ENCODE results near the gene FRRS1L. TPM values are rescaled to one million over a fixed set of nuclear protein-coding genes. Genes with fewer than 3 reads are reported as not detected.

FRRS1L gene
- total RNA-seq, 1 experiment from 2014 or later, result not detected

GRCh38 chr9:109171926-109172325, 4.9 kb upstream of the FRRS1L start:
- Histone ChIP-seq H3K79me2 (ENCODE audit: low read depth) (no peaks in the 10 kb centered on the region), H2AFZ (no peak overlapping the region), H3F3A (ENCODE audit: insufficient read depth, low read depth) (no peaks in the 10 kb centered on the region; the same call in 1 of the 2 replicates), H3K4me1 (replicated peaks; ENCODE audit: insufficient read depth) (no peaks in the 10 kb centered on the region), H3K9me2 (ENCODE audit: insufficient read depth) (no peaks in the 10 kb centered on the region), H3K27me3 (ENCODE audit: insufficient read depth, low read depth) (no peaks in the 10 kb centered on the region), H3K4me3 (no peak overlapping the region), H3K27ac (no peak overlapping the region), H3K9me3 (ENCODE audit: insufficient read depth, low read depth) (no peaks in the 10 kb centered on the region), H3K36me3 (ENCODE audit: low read depth) (no peaks in the 10 kb centered on the region), H3K4me2 (no peak overlapping the region), H4K20me1 (ENCODE audit: insufficient read depth) (no peaks in the 10 kb centered on the region)
- intact Hi-C loops (cut with micrococcal nuclease; ENCODE audit: unreplicated experiment), result no loop called here
- TF ChIP-seq EZH2 (IDR thresholded peaks at IDR 0.05; ENCODE audit: low read depth) (no peak), CTCF (conservative IDR thresholded peaks at IDR 0.05) (no peak)
- CTCF ChIA-PET, result interaction anchor here (0.6 kb wide), 1 partner anchor 19 kb away, joined by 3 read pairs; no protein-coding TSS in a partner anchor
- POLR2A ChIA-PET (ENCODE audit: unreplicated experiment), result no interaction called here
- no peak for DNase-seq
- no TSS peak for BruUV-seq (replicated peaks)

- no peaks in the 10 kb centered on the region for H4K20me1 ChIP-seq (ENCODE audit: insufficient read depth)
- no peaks in the 10 kb centered on the region for H3K4me1 ChIP-seq (replicated peaks; ENCODE audit: insufficient read depth)
- BruUV-seq (replicated peaks), result no TSS peak
- ChIA-PET CTCF (no interaction called here), POLR2A (ENCODE audit: unreplicated experiment) (no interaction called here)
- no peak overlapping the region for H3K4me2 ChIP-seq
- no peaks in the 10 kb centered on the region; the same call in 1 of the 2 replicates for H3F3A ChIP-seq (ENCODE audit: insufficient read depth, low read depth)
- no peak overlapping the region for H2AFZ ChIP-seq
- H3K79me2 ChIP-seq (ENCODE audit: low read depth), result no peaks in the 10 kb centered on the region
- intact Hi-C loops (cut with micrococcal nuclease; ENCODE audit: unreplicated experiment), result no loop called here
- no peaks in the 10 kb centered on the region for H3K27me3 ChIP-seq (ENCODE audit: insufficient read depth, low read depth)
- H3K27ac ChIP-seq, result no peak overlapping the region
- no peaks in the 10 kb centered on the region for H3K9me2 ChIP-seq (ENCODE audit: insufficient read depth)
- no peak overlapping the region for H3K4me3 ChIP-seq
- H3K36me3 ChIP-seq (ENCODE audit: low read depth), result no peaks in the 10 kb centered on the region
- no peak for TF ChIP-seq CTCF (conservative IDR thresholded peaks at IDR 0.05)
- no peak for TF ChIP-seq EZH2 (IDR thresholded peaks at IDR 0.05; ENCODE audit: low read depth)
- no peak for DNase-seq
- H3K9me3 ChIP-seq (ENCODE audit: insufficient read depth, low read depth), result no peaks in the 10 kb centered on the region
Measured at GRCh38 chr9:109168170-109168569, 1.1 kb upstream of the FRRS1L start.

- H3K9me3 ChIP-seq (ENCODE audit: insufficient read depth, low read depth), result no peaks in the 10 kb centered on the region
- DNase-seq, result no peak
- H2AFZ ChIP-seq, result no peak overlapping the region
- H3K9me2 ChIP-seq (ENCODE audit: insufficient read depth), result no peaks in the 10 kb centered on the region
- no peak overlapping the region for H3K27ac ChIP-seq
- H3K4me3 ChIP-seq, result no peak overlapping the region
- BruUV-seq (replicated peaks), result no TSS peak
- no peaks in the 10 kb centered on the region for H3K4me1 ChIP-seq (replicated peaks; ENCODE audit: insufficient read depth)
- intact Hi-C loops (cut with micrococcal nuclease; ENCODE audit: unreplicated experiment), result no loop called here
- no peaks in the 10 kb centered on the region for H3F3A ChIP-seq (ENCODE audit: insufficient read depth, low read depth)
- TF ChIP-seq CTCF (conservative IDR thresholded peaks at IDR 0.05), result no peak
- no peak for TF ChIP-seq EZH2 (IDR thresholded peaks at IDR 0.05; ENCODE audit: low read depth)
- H4K20me1 ChIP-seq (ENCODE audit: insufficient read depth), result no peaks in the 10 kb centered on the region
- no peaks in the 10 kb centered on the region for H3K36me3 ChIP-seq (ENCODE audit: low read depth)
- no peaks in the 10 kb centered on the region for H3K27me3 ChIP-seq (ENCODE audit: insufficient read depth, low read depth)
- H3K79me2 ChIP-seq (ENCODE audit: low read depth), result no peaks in the 10 kb centered on the region
- POLR2A ChIA-PET (ENCODE audit: unreplicated experiment), result no interaction called here
- CTCF ChIA-PET, result no interaction called here
- no peak overlapping the region for H3K4me2 ChIP-seq
Measured at GRCh38 chr9:109167716-109168115, 667 bp upstream of the FRRS1L start.

Measured in PC-9 (cell line).